ENCODE measurements around the gene H19. TPM values are rescaled to one million over a fixed set of nuclear protein-coding genes. Genes with fewer than 3 reads are reported as not detected.

Gene H19
- total RNA-seq, 1 donor from 2014 or later, result 1,806 TPM

- no peaks in the 10 kb centered on the region for H3K27me3 Mint-ChIP-seq (ENCODE audit: unreplicated experiment)
- H3K9me3 Mint-ChIP-seq (ENCODE audit: unreplicated experiment), result no peaks in the 10 kb centered on the region
- TF ChIP-seq CTCF (IDR thresholded peaks at IDR 0.05), result no peak
- H3K36me3 Mint-ChIP-seq (ENCODE audit: unreplicated experiment), result no peaks in the 10 kb centered on the region
- H3K27ac Mint-ChIP-seq (ENCODE audit: unreplicated experiment), result no peak overlapping the region
- no peak for DNase-seq (ENCODE audit: extremely low spot score, unreplicated experiment)
- H3K4me3 Mint-ChIP-seq (ENCODE audit: unreplicated experiment), result no peak overlapping the region
- H3K4me1 Mint-ChIP-seq (ENCODE audit: unreplicated experiment), result no peaks in the 10 kb centered on the region
Measured at GRCh38 chr11:2035382-2035781, 37.7 kb upstream of the H19 start.

GRCh38 chr11:2031058-2031457 lies 33.4 kb upstream of the H19 start:
- H3K36me3 Mint-ChIP-seq (ENCODE audit: unreplicated experiment), result no peaks in the 10 kb centered on the region

DNA sequence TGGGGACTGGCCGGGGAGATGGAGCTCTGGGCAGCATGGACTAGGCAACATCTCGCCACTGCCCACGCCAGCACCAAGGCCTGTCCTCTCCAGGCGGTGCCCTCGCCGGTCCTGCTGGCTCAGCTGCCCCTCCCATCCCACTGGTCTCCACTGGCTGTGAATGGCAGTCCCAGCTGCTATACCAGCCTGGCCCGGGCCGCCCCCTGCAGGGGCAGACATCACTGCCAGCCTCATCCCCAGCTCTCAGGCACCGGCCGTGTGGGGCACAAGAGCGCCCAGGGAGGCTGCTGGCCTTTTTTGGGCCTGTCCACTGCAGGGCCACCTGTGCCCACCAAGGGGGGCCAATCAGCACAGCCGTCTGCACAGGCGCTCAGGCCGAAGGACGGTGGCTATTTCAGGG lies 30.1 kb upstream of the H19 start:
- no peak for TF ChIP-seq CTCF (IDR thresholded peaks at IDR 0.05)
- Mint-ChIP-seq H3K9me3 (ENCODE audit: unreplicated experiment) (no peaks in the 10 kb centered on the region), H3K27me3 (ENCODE audit: unreplicated experiment) (no peaks in the 10 kb centered on the region), H3K27ac (ENCODE audit: unreplicated experiment) (no peak overlapping the region), H3K4me3 (ENCODE audit: unreplicated experiment) (no peak overlapping the region), H3K36me3 (ENCODE audit: unreplicated experiment) (no peaks in the 10 kb centered on the region), H3K4me1 (ENCODE audit: unreplicated experiment) (no peaks in the 10 kb centered on the region)
- no peak for DNase-seq (ENCODE audit: extremely low spot score, unreplicated experiment)

More at GRCh38 chr11:2031058-2031457, 33.4 kb upstream of the H19 start:
- Mint-ChIP-seq H3K9me3 (ENCODE audit: unreplicated experiment) (no peaks in the 10 kb centered on the region), H3K4me3 (ENCODE audit: unreplicated experiment) (no peak overlapping the region), H3K4me1 (ENCODE audit: unreplicated experiment) (no peaks in the 10 kb centered on the region), H3K27me3 (ENCODE audit: unreplicated experiment) (no peaks in the 10 kb centered on the region), H3K27ac (ENCODE audit: unreplicated experiment) (no peak overlapping the region)
- no peak for TF ChIP-seq CTCF (IDR thresholded peaks at IDR 0.05)
- DNase-seq (ENCODE audit: extremely low spot score, unreplicated experiment), result no peak

DNA sequence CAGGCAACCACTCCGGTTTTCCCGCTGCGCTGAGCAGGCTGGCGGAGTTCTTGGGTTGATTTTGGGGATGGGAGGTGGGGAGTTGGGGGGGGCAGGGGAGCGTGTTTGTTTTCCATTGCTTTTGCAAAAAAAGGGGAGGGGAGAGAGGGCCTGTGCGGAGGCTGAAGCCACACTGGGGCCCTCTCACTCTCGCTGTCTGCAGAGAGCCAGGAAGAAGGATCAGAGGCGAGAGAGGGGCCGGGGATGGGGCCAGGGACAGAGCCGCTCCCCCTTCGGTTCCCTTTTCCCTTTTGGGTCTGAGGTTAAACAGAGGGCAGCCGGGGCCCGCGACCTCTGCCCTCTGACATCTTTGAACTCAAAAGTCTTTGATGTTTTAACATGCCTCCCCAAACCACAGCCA lies 17.4 kb upstream of the H19 start:
- no peaks in the 10 kb centered on the region for H3K27me3 Mint-ChIP-seq (ENCODE audit: unreplicated experiment)
- no peak overlapping the region for H3K27ac Mint-ChIP-seq (ENCODE audit: unreplicated experiment)

GRCh38 chr11:2012440-2012839 lies 14.8 kb upstream of the H19 start:
- H3K4me1 Mint-ChIP-seq (ENCODE audit: unreplicated experiment), result no peaks in the 10 kb centered on the region
- no peak overlapping the region for H3K4me3 Mint-ChIP-seq (ENCODE audit: unreplicated experiment)
- no peak for TF ChIP-seq CTCF (IDR thresholded peaks at IDR 0.05)
- no peak for DNase-seq (ENCODE audit: extremely low spot score, unreplicated experiment)
- no peak overlapping the region for H3K27ac Mint-ChIP-seq (ENCODE audit: unreplicated experiment)
- H3K27me3 Mint-ChIP-seq (ENCODE audit: unreplicated experiment), result no peaks in the 10 kb centered on the region
- H3K36me3 Mint-ChIP-seq (ENCODE audit: unreplicated experiment), result no peaks in the 10 kb centered on the region
- H3K9me3 Mint-ChIP-seq (ENCODE audit: unreplicated experiment), result no peaks in the 10 kb centered on the region

More for the DNA sequence above, 17.4 kb upstream of the H19 start:
- TF ChIP-seq CTCF (IDR thresholded peaks at IDR 0.05), result no peak
- Mint-ChIP-seq H3K4me1 (ENCODE audit: unreplicated experiment) (no peaks in the 10 kb centered on the region), H3K4me3 (ENCODE audit: unreplicated experiment) (no peak overlapping the region), H3K36me3 (ENCODE audit: unreplicated experiment) (no peaks in the 10 kb centered on the region), H3K9me3 (ENCODE audit: unreplicated experiment) (no peaks in the 10 kb centered on the region)
- DNase-seq (ENCODE audit: extremely low spot score, unreplicated experiment), result no peak

Data from osteocyte (in vitro differentiated cells).